IMR-90 (cell line): Measurements from ENCODE around the gene SPATA2. TPM values are rescaled to one million over a fixed set of nuclear protein-coding genes. Genes with fewer than 3 reads are reported as not detected.
A peak's percentile ranks its signal among the peaks of the same experiment; 100 is the strongest.

Experiments
- ATAC-seq: fragments of 200-7000 bp; cut with Tn5 transposase; 2 replicates; pipeline ENCODE4 v1.9.1; 2020; ENCODE audit warnings: low read depth, mild to moderate bottlenecking, moderate library complexity
- BruUV-seq: library from RNA; stranded (reverse); fragments of 400-500 nt; replicated peaks from 2 replicates; lab custom pipeline; 2021; lab: Mats Ljungman, UMichigan
- CTCF ChIA-PET: fragments of 300-600 bp; formaldehyde crosslinking; extraction: SDS; loops from one replicate; lab custom pipeline; 2021; ENCODE audit warnings: antibody characterized with exemption; lab: Yijun Ruan, JAX
- POLR2A ChIA-PET: fragments of 300-600 bp; sonication (Branson Sonifier 250); formaldehyde crosslinking; loops from one replicate; lab custom pipeline; 2022; ENCODE audit warnings: antibody characterized with exemption; ENCODE audit not compliant: unreplicated experiment; lab: Charles Lee
- DNase-seq: peaks from one replicate; pipeline ENCODE4 v3.0.0; 2013
- H2AFZ ChIP-seq: replicated peaks from 2 replicates; pipeline ENCODE3; 2013; ENCODE audit warnings: low read length, mild to moderate bottlenecking; ENCODE audit not compliant: poor library complexity
- H2AK5ac ChIP-seq: 2 replicates; pipeline ENCODE4 v1.6.1; 2013; ENCODE audit warnings: low read depth, low read length, inconsistent platforms
- H2AK9ac ChIP-seq: replicated peaks from 2 replicates; pipeline ENCODE3; 2013; ENCODE audit warnings: mild to moderate bottlenecking, low read depth, low read length, moderate library complexity; ENCODE audit not compliant: poor library complexity
- H2BK120ac ChIP-seq: 2 replicates; pipeline ENCODE4 v1.6.1; 2013; ENCODE audit warnings: low read depth, low read length, inconsistent platforms
- H2BK15ac ChIP-seq: 3 replicates; pipeline ENCODE4 v1.6.1; 2013; ENCODE audit warnings: low read depth, low read length, inconsistent platforms
- H2BK20ac ChIP-seq: 2 replicates; pipeline ENCODE4 v1.6.1; 2013; ENCODE audit warnings: low read depth, mild to moderate bottlenecking, inconsistent platforms, low read length, moderate library complexity
- H2BK5ac ChIP-seq: 2 replicates; pipeline ENCODE4 v1.6.1; 2013; ENCODE audit warnings: mild to moderate bottlenecking, low read depth, low read length, inconsistent platforms; ENCODE audit not compliant: poor library complexity, severe bottlenecking
- H3K14ac ChIP-seq: replicated peaks from 2 replicates; pipeline ENCODE4 v1.6.1; 2013; ENCODE audit warnings: low read depth, low read length, inconsistent platforms
- H3K18ac ChIP-seq: 2 replicates; pipeline ENCODE4 v1.6.1; 2013; ENCODE audit warnings: low read depth, low read length, control low read depth
- H3K23ac ChIP-seq: 2 replicates; pipeline ENCODE4 v1.6.1; 2013; ENCODE audit warnings: low read depth, low read length, inconsistent platforms
- H3K27ac ChIP-seq: 2 replicates; pipeline ENCODE4 v1.5.1; 2013; ENCODE audit warnings: mild to moderate bottlenecking, control low read depth, low read length; ENCODE audit not compliant: insufficient read depth
- H3K27me3 ChIP-seq: 2 replicates; pipeline ENCODE4 v1.6.1; 2013; ENCODE audit warnings: low read length; ENCODE audit not compliant: control insufficient read depth, insufficient read depth
- H3K36me3 ChIP-seq: 2 replicates; pipeline ENCODE4 v1.6.1; 2013; ENCODE audit warnings: low read length, mixed read lengths; ENCODE audit not compliant: control insufficient read depth, insufficient read depth
- H3K4ac ChIP-seq: 2 replicates; pipeline ENCODE4 v1.6.1; 2013; ENCODE audit warnings: low read depth, low read length, inconsistent platforms
- H3K4me1 ChIP-seq: 2 replicates; pipeline ENCODE4 v1.6.1; 2013; ENCODE audit warnings: low read length, mixed read lengths; ENCODE audit not compliant: control insufficient read depth, insufficient read depth
- H3K4me2 ChIP-seq: 2 replicates; pipeline ENCODE4 v1.6.1; 2013; ENCODE audit warnings: low read depth, mild to moderate bottlenecking, control low read depth, low read length, moderate library complexity
- H3K4me3 ChIP-seq: 2 replicates; pipeline ENCODE4 v1.5.1; 2013; ENCODE audit warnings: low read depth, mild to moderate bottlenecking, control low read depth, low read length, moderate library complexity; ENCODE audit not compliant: insufficient read depth
- H3K56ac ChIP-seq: 2 replicates; pipeline ENCODE4 v1.6.1; 2013; ENCODE audit warnings: low read length, inconsistent platforms; ENCODE audit not compliant: insufficient read depth; ENCODE audit errors: extremely low read depth
- H3K79me1 ChIP-seq, 2 experiments: 2 replicates each; pipeline ENCODE4 v1.6.1; 2013; ENCODE audit warnings: low read length in 2 of 2, inconsistent platforms in 1 of 2, low read depth in 1 of 2
- H3K9ac ChIP-seq: 2 replicates; pipeline ENCODE4 v1.6.1; 2013; ENCODE audit warnings: low read depth, low read length, control low read depth
- H3K9me1 ChIP-seq: 2 replicates; pipeline ENCODE4 v1.6.1; 2013; ENCODE audit warnings: low read length, inconsistent platforms; ENCODE audit not compliant: insufficient read depth
- H3K9me3 ChIP-seq: 2 replicates; pipeline ENCODE4 v1.6.1; 2013; ENCODE audit warnings: low read length; ENCODE audit not compliant: control insufficient read depth, insufficient read depth
- H4K20me1 ChIP-seq: 2 replicates; pipeline ENCODE4 v1.6.1; 2013; ENCODE audit warnings: low read length, inconsistent platforms; ENCODE audit not compliant: insufficient read depth
- H4K5ac ChIP-seq: 2 replicates; pipeline ENCODE4 v1.6.1; 2013; ENCODE audit warnings: mild to moderate bottlenecking, low read depth, low read length, control low read depth
- H4K8ac ChIP-seq, 2 experiments: 2 replicates each; pipeline ENCODE4 v1.6.1; 2013; ENCODE audit warnings: low read depth in 2 of 2, low read length in 2 of 2, control low read depth in 1 of 2, inconsistent platforms in 1 of 2
- H4K91ac ChIP-seq: 2 replicates; pipeline ENCODE4 v1.6.1; 2013; ENCODE audit warnings: low read depth, low read length, inconsistent platforms; ENCODE audit not compliant: insufficient read depth
- BHLHE40 ChIP-seq: fragments of 150-350 bp; IDR thresholded peaks from 2 replicates; pipeline ENCODE4 v1.6.1; 2016; ENCODE audit warnings: mild to moderate bottlenecking, low read depth, low read length
- CEBPB ChIP-seq: IDR thresholded peaks from 2 replicates; pipeline ENCODE4 v1.6.1; 2012; ENCODE audit warnings: low read depth, low read length, improper control_type of control experiment
- CHD1 ChIP-seq: IDR thresholded peaks from 2 replicates; pipeline ENCODE4 v1.6.1; 2012; ENCODE audit warnings: low read depth, low read length, improper control_type of control experiment
- FOS ChIP-seq: fragments of 150-350 bp; IDR thresholded peaks from 2 replicates; pipeline ENCODE4 v1.6.1; 2016; ENCODE audit warnings: low read depth, low read length
- MAFK ChIP-seq: IDR thresholded peaks from 2 replicates; pipeline ENCODE4 v1.6.1; 2012; ENCODE audit warnings: low read depth, low read length, improper control_type of control experiment
- MAZ ChIP-seq: IDR thresholded peaks from 2 replicates; pipeline ENCODE4 v1.6.1; 2012; ENCODE audit warnings: low read depth, mild to moderate bottlenecking, low read length, improper control_type of control experiment, moderate library complexity, borderline replicate concordance
- MXI1 ChIP-seq: IDR thresholded peaks from 2 replicates; pipeline ENCODE4 v1.6.1; 2012; ENCODE audit warnings: low read depth, mild to moderate bottlenecking, low read length, moderate library complexity, borderline replicate concordance
- NFE2L2 ChIP-seq: fragments of 150-350 bp; IDR thresholded peaks from 2 replicates; pipeline ENCODE4 v1.6.1; 2016; ENCODE audit warnings: low read depth, mild to moderate bottlenecking, low read length
- POLR2A ChIP-seq: IDR thresholded peaks from 2 replicates; pipeline ENCODE4 v1.6.1; 2012; ENCODE audit warnings: mild to moderate bottlenecking, low read depth, low read length
- RAD21 ChIP-seq: IDR thresholded peaks from 2 replicates; pipeline ENCODE4 v1.6.1; 2012; ENCODE audit warnings: low read length, improper control_type of control experiment
- RFX5 ChIP-seq: IDR thresholded peaks from 2 replicates; pipeline ENCODE4 v1.8.0; 2012; ENCODE audit warnings: low read depth, mild to moderate bottlenecking, low read length, moderate library complexity
- SMC3 ChIP-seq: fragments of 150-350 bp; IDR thresholded peaks from 2 replicates; pipeline ENCODE4 v1.6.1; 2016; ENCODE audit warnings: low read depth, mild to moderate bottlenecking, antibody characterized with exemption, low read length, moderate library complexity
- WGBS, 2 experiments: methylation state at CpG; one replicate each; pipeline versions ENCODE4 v1.1.5 to v1.1.7; 2013; ENCODE audit warnings: missing lambda C conversion rate in 2 of 2; ENCODE audit not compliant: insufficient read length in 1 of 2; ENCODE audit errors: extremely low coverage in 2 of 2; 5-methylcytosine and 5-hydroxymethylcytosine counted together
- dilution Hi-C: fragments of 300-500 bp; cut with HindIII; formaldehyde crosslinking; loops from one replicate; pipeline ENCODE4 v1.14.3; 2018; ENCODE audit warnings: low sequenced_read_pairs; ENCODE audit not compliant: unreplicated experiment
- in situ Hi-C: fragments of 300-500 bp; cut with MboI; formaldehyde crosslinking; loops from 3 replicates; pipeline ENCODE4 v1.14.3; 2019; ENCODE audit warnings: low sequenced_read_pairs, inconsistent platforms, mixed read lengths
- intact Hi-C: fragments of 100-400 bp; cut with micrococcal nuclease; formaldehyde crosslinking; loops from 2 replicates; pipeline ENCODE4 v1.10.0; 2022
- polyA plus RNA-seq, 3 experiments: library from polyadenylated mRNA; depleted of rRNA; stranded (reverse); fragments of >200 nt; gene quantifications; 2 replicates each; pipeline ENCODE4 v1.2.3, GENCODE V29; 2012; ENCODE audit warnings: low replicate concordance in 1 of 3
- total RNA-seq: library from RNA; depleted of rRNA; stranded (reverse); fragments of >200 nt; gene quantifications from 2 replicates; pipeline ENCODE4 v1.2.3, GENCODE V29; 2012
- TF ChIP-seq, protein P1 (sequence below): conservative IDR thresholded peaks from 2 replicates; pipeline ENCODE4 v1.5.1; 2012; ENCODE audit warnings: mild to moderate bottlenecking, low read depth, low read length, improper control_type of control experiment
- TF ChIP-seq, protein P2 (sequence below): fragments of 150-350 bp; IDR thresholded peaks from 2 replicates; pipeline ENCODE4 v1.6.1; 2017; ENCODE audit warnings: mild to moderate bottlenecking, antibody characterized with exemption, low read length, low read depth

Gene SPATA2
- total and polyA plus RNA-seq, 2 of the 4 experiments (the other 2 are of a cell fraction) = 1.3 to 4.5 TPM

- ATAC-seq (no peak), DNase-seq (no peak)
- BruUV-seq = TSS peak; percentile 12
- no peak overlapping the region for H2BK15ac ChIP-seq
- H4K91ac ChIP-seq = no peak overlapping the region
- H2AFZ ChIP-seq = no peak overlapping the region
- no peak overlapping the region for H3K27ac ChIP-seq
- no peaks in the 10 kb centered on the region for H3K27me3 ChIP-seq
- H3K14ac ChIP-seq = no peak overlapping the region
- no peak overlapping the region for H3K4me3 ChIP-seq
- WGBS, 2 experiments = 60% methylated on average over 1 of the region's 9 CpGs; no CpG with 5 or more reads in 1 of the 2 experiments
- in situ Hi-C loops = no loop called here
- no peak overlapping the region for H3K18ac ChIP-seq
- H4K5ac ChIP-seq = no peak overlapping the region
- no peak overlapping the region for H2AK5ac ChIP-seq
- dilution Hi-C loops = no loop called here
- H4K20me1 ChIP-seq = 0 out of 2 replicates have a peak, but pooled peaks cover 9% of the 10 kb centered on the region
- no peak overlapping the region for H4K8ac ChIP-seq
- no peak overlapping the region for H3K9ac ChIP-seq
- H3K4me1 ChIP-seq = peaks cover 29% of the 10 kb centered on the region
- no peak overlapping the region for H2BK20ac ChIP-seq
- no peaks in the 10 kb centered on the region for H3K9me1 ChIP-seq
- no peak overlapping the region for H2BK5ac ChIP-seq
- ChIA-PET POLR2A (interaction anchor here (1.0 kb wide), 1 partner anchor 347 kb away, joined by 3 read pairs; no protein-coding TSS in a partner anchor), CTCF (interaction anchor here (0.6 to 1.1 kb wide), 2 partner anchors 12 to 285 kb away, joined by 4 read pairs; no protein-coding TSS in a partner anchor)
- no peak overlapping the region for H2BK120ac ChIP-seq
- peaks cover 15% of the 10 kb centered on the region; the same call in 1 of the 2 replicates for H3K36me3 ChIP-seq
- H3K79me1 ChIP-seq = no peaks in the 10 kb centered on the region; a peak in 1 of 4 replicates
- no peaks in the 10 kb centered on the region for H3K9me3 ChIP-seq
- no peak overlapping the region for H3K4me2 ChIP-seq
- intact Hi-C loops = no loop called here
- H3K4ac ChIP-seq = no peak overlapping the region
- no peak overlapping the region for H3K23ac ChIP-seq
- H3K56ac ChIP-seq = no peak overlapping the region
- no peak overlapping the region for H2AK9ac ChIP-seq
- TF ChIP-seq BHLHE40 (no peak), RFX5 (no peak), FOS (no peak), RAD21 (no peak), SMC3 (no peak), CEBPB (no peak), POLR2A (no peak), MXI1 (no peak), MAZ (no peak), MAFK (no peak), CHD1 (no peak), NFE2L2 (no peak)
- TF ChIP-seq, protein P1, sequence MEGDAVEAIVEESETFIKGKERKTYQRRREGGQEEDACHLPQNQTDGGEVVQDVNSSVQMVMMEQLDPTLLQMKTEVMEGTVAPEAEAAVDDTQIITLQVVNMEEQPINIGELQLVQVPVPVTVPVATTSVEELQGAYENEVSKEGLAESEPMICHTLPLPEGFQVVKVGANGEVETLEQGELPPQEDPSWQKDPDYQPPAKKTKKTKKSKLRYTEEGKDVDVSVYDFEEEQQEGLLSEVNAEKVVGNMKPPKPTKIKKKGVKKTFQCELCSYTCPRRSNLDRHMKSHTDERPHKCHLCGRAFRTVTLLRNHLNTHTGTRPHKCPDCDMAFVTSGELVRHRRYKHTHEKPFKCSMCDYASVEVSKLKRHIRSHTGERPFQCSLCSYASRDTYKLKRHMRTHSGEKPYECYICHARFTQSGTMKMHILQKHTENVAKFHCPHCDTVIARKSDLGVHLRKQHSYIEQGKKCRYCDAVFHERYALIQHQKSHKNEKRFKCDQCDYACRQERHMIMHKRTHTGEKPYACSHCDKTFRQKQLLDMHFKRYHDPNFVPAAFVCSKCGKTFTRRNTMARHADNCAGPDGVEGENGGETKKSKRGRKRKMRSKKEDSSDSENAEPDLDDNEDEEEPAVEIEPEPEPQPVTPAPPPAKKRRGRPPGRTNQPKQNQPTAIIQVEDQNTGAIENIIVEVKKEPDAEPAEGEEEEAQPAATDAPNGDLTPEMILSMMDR = no peak
- TF ChIP-seq, protein P2, sequence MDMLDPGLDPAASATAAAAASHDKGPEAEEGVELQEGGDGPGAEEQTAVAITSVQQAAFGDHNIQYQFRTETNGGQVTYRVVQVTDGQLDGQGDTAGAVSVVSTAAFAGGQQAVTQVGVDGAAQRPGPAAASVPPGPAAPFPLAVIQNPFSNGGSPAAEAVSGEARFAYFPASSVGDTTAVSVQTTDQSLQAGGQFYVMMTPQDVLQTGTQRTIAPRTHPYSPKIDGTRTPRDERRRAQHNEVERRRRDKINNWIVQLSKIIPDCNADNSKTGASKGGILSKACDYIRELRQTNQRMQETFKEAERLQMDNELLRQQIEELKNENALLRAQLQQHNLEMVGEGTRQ = no peak
Observed at GRCh38 chr20:49889001-49889934, 26.1 kb downstream of the SPATA2 start.
